GM10266 (cell line): ENCODE data around the gene PHAF1.

Source experiments
- DNase-seq: peaks from one replicate; pipeline ENCODE4 v3.0.0; 2012; ENCODE audit errors: extremely low spot score
- TF ChIP-seq, protein P1 (sequence below): IDR thresholded peaks from 2 replicates; pipeline ENCODE4 v1.5.1; 2012; ENCODE audit warnings: mild to moderate bottlenecking, low read depth; ENCODE audit not compliant: control insufficient read depth, insufficient read depth; ENCODE audit errors: missing control alignments

The PHAF1 gene

DNA sequence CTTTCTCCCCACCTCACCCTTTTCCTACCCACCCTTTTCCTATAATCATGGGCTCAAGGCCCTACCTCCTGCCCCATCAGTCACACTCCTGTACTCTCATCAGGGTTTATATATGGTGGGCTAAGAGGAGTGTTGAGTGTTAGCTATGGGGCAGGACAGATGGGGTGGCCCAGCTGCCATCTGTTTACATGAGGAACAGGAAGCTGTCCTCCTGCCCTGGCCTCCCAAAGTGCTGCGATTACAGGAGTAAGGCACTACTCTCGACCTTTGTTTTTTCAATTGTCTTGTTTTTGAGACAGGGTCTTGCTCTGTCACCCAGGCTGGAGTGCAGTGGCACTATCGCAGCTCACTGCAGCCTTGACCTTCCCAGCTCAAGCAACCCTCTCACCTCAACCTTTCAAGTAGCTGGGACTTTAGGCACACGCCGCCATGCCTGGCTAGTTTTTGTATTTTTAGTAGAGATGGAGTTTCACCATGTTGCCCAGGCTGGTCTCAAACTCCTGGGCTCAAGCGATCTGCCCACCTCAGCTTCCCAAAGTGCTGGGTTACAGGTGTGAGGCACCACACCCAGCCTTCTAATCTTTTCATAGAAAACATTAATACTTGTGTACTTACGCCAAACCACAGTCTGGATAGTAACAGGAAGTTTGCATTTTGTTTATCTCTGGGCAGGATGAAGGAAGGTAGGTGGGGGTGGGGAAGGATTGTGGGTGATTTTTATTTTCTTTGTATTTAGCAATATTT is 48.3 kb downstream of the PHAF1 start:
- no peak for DNase-seq
- TF ChIP-seq, protein P1, sequence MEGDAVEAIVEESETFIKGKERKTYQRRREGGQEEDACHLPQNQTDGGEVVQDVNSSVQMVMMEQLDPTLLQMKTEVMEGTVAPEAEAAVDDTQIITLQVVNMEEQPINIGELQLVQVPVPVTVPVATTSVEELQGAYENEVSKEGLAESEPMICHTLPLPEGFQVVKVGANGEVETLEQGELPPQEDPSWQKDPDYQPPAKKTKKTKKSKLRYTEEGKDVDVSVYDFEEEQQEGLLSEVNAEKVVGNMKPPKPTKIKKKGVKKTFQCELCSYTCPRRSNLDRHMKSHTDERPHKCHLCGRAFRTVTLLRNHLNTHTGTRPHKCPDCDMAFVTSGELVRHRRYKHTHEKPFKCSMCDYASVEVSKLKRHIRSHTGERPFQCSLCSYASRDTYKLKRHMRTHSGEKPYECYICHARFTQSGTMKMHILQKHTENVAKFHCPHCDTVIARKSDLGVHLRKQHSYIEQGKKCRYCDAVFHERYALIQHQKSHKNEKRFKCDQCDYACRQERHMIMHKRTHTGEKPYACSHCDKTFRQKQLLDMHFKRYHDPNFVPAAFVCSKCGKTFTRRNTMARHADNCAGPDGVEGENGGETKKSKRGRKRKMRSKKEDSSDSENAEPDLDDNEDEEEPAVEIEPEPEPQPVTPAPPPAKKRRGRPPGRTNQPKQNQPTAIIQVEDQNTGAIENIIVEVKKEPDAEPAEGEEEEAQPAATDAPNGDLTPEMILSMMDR, result no peak

DNA sequence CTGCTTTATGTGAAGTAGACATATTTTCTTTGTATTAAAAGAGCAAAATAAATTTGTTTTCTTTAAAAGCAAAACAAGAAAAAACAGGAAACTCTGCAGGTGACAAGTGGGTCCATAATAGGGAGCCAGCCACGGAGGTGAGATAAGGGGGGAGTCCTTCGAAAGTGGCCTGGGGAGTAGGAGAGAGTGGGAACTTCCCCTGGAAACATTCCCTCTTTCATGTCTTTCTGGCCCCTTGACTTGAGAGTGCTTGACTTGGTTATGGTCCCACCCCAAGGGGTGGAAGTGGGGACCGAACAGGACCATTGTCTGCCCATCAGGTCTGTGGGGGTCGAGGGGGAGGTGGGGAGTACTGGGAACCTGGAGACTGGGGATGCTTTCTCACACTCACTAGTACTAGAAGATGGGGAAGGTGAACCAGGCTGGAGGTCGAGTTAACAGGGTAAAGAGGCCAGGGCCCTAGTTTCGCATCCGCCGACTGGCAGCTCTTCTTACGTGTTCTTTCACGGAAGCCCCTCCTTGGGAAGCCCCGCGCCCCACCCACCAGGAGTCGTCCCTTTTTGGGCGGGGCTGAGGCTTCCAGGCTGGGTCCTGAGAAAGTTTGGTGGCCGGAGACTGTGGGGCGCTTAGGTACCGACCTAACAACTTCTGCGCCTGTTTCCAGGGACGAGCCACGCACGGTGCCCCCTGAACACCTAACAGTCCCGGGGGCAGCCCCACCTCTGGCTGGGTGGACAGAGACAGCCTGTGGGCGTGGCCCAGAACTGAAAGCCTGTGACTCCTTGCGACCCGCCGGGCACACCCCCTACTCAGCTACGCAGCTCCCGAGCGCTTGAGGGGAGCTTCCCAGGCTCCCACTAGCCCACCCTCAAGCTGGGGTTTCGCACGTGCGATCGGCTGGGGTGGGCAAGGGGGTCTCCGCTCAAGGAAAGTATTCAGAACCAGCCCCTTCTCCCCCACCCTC is 49.2 kb downstream of the PHAF1 start:
- TF ChIP-seq, protein P1, result no peak
- peak; percentile 89 for DNase-seq

DNA sequence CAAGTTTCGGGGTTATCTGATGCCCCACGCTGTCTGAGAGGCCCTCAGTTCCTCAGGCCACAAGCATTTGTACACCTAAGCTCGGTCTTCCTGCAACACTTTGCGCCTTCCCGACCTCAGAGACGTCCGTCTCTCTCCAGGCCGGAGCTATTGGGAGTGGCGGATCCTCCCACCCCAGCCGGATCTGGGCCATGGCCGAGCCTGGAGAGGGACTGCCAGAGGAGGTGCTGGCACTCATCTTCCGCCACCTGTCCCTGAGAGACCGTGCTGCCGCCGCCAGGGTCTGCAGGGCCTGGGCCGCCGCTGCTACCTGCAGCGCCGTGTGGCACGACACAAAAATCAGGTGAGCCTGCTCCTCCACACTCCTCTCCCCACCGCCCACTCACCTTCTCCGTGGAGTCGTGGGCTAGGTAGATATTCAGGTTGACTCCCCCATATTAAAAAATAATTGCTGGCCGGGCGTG is 51.9 kb downstream of the PHAF1 start:
- TF ChIP-seq, protein P1, result no peak
- DNase-seq, result no peak

DNA sequence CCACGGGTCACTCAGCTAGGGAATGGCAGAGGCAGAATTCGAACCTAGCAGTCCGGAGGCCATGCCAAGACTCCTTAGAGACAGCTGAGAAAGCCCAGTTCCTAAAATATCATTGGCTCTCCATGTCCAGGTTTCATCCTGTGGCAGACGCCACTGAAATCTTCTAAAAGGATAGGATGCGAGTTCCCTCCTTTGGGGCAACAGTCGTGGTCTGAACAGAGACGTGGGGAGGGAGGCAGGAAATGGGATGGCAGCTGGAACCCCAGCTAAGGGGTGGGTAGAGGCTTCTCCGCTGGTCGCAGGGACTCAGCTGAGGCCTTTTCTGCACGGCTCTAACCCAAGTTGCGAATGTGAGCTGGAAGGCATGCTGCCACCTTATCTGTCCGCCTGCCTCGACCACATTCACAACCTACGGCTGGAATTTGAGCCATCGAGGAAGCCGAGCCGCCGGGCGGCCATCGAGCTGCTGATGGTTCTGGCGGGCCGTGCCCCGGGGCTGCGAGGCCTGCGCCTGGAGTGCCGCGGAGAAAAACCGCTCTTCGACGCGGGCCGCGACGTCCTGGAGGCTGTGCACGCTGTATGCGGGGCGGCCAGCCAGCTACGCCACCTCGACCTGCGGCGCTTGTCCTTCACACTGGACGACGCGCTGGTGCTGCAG is 52.9 kb downstream of the PHAF1 start:
- TF ChIP-seq, protein P1, result no peak
- no peak for DNase-seq

DNA sequence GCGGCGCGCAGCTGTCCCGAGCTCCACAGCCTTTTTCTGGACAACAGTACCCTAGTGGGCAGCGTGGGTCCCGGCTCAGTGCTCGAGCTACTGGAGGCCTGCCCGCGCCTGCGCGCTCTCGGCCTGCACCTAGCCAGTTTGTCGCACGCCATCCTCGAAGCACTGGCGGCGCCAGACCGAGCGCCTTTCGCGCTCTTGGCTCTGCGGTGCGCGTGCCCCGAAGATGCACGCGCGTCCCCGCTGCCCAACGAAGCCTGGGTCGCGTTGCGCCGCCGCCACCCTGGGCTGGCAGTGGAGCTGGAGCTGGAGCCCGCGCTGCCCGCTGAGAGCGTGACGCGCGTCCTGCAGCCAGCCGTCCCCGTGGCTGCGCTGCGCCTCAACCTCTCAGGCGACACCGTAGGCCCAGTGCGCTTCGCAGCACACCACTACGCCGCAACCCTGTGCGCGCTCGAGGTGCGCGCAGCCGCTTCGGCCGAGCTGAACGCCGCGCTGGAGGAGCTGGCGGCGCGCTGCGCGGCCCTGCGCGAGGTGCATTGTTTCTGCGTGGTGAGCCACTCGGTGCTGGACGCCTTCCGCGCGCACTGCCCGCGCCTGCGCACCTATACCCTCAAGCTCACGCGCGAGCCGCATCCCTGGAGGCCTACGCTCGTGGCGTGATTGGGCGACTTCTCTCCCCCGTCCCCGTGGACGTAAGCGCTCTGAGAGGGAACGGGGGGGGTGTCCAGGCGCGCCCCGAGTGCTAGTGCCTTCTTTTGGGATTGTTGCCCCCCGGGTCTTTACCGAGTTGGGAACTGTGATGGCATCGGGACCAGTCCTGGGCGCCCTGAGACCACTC is 53.6 kb downstream of the PHAF1 start:
- TF ChIP-seq, protein P1, result no peak
- no peak for DNase-seq

DNA sequence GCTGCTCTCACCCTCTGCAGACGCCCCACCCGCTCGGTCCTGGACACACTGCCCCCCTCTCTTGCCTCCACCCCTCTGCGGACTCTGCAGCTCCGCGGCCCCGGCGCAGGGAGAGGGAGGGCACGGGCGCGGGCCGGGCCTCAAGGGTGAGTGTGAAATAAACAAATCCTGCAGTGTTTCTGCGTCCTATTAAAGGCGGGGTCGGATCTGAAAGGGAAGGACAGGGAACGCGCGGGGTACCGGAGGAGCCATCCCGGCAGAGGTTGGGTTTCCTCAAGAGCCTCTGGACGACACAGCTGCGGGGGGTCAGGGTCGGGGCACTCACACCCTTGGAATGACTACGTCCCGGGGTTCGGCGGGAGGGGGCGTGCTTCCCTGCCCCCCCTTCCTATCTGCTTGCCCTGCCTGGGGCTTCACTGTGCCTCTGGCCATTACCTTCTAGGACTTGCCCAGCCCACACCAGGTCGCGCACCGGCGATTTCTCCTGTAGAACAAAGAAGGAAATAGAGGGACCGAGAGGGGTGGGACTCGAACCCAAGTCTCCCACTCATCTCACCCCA is 54.3 kb downstream of the PHAF1 start:
- TF ChIP-seq, protein P1, result no peak

More for the DNA sequence above, 54.3 kb downstream of the PHAF1 start:
- no peak for DNase-seq
